Stimulated activated CD4-positive, alpha-beta T cell treated with anti-CD3 and anti-CD28 coated beads, Interleukin-12 subunit alpha, Interleukin-12 subunit beta, amount 100 ng/mL, for 4 hours (primary cell): Measurements from ENCODE around the gene NHEJ1.

Experiments
- DNase-seq: peaks from one replicate; pipeline ENCODE4 v3.0.0-alpha.2; 2020

NHEJ1 gene

DNA sequence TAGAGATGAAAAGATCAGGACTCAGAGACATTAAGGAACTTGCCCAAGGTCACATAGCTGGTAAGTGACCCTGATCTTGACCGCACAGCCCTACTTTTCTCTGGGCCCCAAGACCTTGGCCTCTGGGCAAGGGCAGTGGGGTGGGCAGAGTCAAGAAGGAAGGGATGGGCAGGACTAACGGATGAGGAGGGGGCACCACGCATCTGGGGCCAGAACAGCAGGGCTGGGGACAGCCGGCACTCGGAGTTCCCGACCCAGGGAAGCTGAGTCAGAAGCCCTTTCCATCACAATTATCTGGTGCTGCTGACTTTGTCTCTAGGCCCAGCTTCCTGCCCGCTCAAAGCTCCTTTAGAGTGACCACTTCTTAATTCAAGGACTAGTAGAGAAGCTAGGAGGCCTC, 133.7 kb downstream of the NHEJ1 start:
- no peak for DNase-seq

DNA sequence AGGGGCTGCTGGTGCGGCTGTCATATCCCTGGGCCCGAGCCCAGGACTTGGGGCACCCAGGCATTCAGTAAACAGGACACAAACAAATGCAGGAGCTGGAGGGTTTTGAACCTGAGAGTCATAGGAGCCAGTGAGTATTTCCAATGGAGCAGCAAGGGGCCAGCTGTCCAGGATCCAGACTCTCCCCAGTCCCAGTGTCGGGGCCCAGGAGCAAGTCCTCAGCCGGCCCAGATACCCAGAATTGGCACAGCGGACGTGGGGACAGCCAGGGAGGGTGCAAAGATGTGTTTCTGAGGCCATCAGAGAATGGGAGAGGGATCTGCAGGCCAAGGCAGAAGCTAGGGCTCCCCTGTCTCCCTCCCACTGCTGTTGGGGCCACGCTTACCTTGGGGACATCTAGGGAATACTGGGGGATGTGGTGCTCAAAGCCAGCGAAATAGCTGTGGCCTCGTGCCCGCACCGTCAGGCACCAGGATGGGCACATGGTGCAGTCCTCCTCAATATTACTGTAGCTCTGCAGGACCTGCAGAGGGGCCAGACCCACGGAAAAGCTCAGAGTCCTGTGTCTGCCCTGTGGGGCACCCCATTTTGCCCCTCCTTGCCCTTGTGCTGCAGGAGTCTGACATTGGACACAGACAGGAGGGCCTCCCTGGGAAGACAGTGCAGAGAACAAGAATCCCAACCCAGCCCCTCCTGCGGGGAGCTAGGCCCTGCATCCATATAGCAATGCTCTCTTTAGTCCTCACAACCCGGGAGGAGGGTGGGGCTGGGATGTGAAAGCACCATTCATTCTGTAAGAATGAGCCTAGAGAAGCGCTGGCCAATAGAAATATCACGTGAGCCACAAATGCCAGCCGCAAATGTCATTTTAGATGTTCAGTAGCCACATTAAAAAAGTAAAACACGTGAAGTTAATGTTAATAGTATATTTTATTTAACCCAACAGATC, 134.7 kb downstream of the NHEJ1 start:
- no peak for DNase-seq
